SK-N-SH (cell line): ENCODE measurements around the gene CCNK. TPM values are rescaled to one million over a fixed set of nuclear protein-coding genes. Genes with fewer than 3 reads are reported as not detected.

Experiments
- CTCF ChIA-PET: fragments of 300-600, 350-600 bp; formaldehyde crosslinking; extraction: SDS; loops from one replicate; lab custom pipeline; 2021; lab: Yijun Ruan, JAX
- POLR2A ChIA-PET: fragments of 350-600 bp; sonication (Branson Sonifier 250); formaldehyde crosslinking; extraction: SDS; loops from one replicate; lab custom pipeline; 2020; ENCODE audit warnings: antibody characterized with exemption, inconsistent platforms; lab: Yijun Ruan, JAX
- DNase-seq: peaks from one replicate; pipeline ENCODE4 v3.0.0; 2012
- H2AFZ ChIP-seq: fragments of 200-600 bp; sonication (generic); 2 replicates; pipeline ENCODE4 v1.8.1; 2016; ENCODE audit warnings: antibody characterized with exemption, mild to moderate bottlenecking, low read depth
- H3F3A ChIP-seq: fragments of 200-600 bp; sonication (generic); replicated peaks from 2 replicates; pipeline ENCODE3; 2016; ENCODE audit warnings: antibody characterized with exemption, mild to moderate bottlenecking; ENCODE audit not compliant: insufficient read depth
- H3K27ac ChIP-seq, 2 experiments: fragments of 200-500 bp in 1 of 2; fragments of 200-600 bp in 1 of 2; sonication (Bioruptor generic) in 1 of 2; sonication (generic), shearing (Covaris generic) in 1 of 2; 2 replicates each; pipeline versions ENCODE4 v1.5.1 to v1.6.1; 2014 to 2016; ENCODE audit warnings: low read depth in 2 of 2, inconsistent platforms in 1 of 2, low read length in 1 of 2, mild to moderate bottlenecking in 1 of 2, mixed read lengths in 1 of 2
- H3K27me3 ChIP-seq: fragments of 200-600 bp; sonication (generic), shearing (Covaris generic); 2 replicates; pipeline ENCODE4 v1.6.1; 2016; ENCODE audit warnings: mixed run types; ENCODE audit not compliant: insufficient read depth
- H3K36me3 ChIP-seq, 2 experiments: fragments of 200-500 bp in 1 of 2; fragments of 200-600 bp in 1 of 2; sonication (Bioruptor generic) in 1 of 2; sonication (generic) in 1 of 2; replicated peaks in 1 of 2; 2 replicates each; pipeline versions ENCODE3 to v1.5.1; 2014 to 2016; ENCODE audit warnings: low read length in 1 of 2, mild to moderate bottlenecking in 1 of 2; ENCODE audit not compliant: insufficient read depth in 2 of 2, control insufficient read depth in 1 of 2
- H3K4me1 ChIP-seq, 2 experiments: fragments of 200-500 bp in 1 of 2; fragments of 200-600 bp in 1 of 2; sonication (Bioruptor generic) in 1 of 2; sonication (generic), shearing (Covaris generic) in 1 of 2; 2 replicates each; pipeline versions ENCODE4 v1.5.1 to v1.6.1; 2014 to 2016; ENCODE audit warnings: low read depth in 1 of 2, low read length in 1 of 2, mixed run types in 1 of 2; ENCODE audit not compliant: insufficient read depth in 2 of 2, control insufficient read depth in 1 of 2
- H3K4me2 ChIP-seq: fragments of 200-600 bp; sonication (generic), shearing (Covaris generic); 2 replicates; pipeline ENCODE4 v1.6.1; 2017; ENCODE audit warnings: mixed run types
- H3K4me3 ChIP-seq, 2 experiments: fragments of 200-500 bp in 1 of 2; fragments of 200-600 bp in 1 of 2; sonication (Bioruptor generic) in 1 of 2; sonication (generic), shearing (Covaris generic) in 1 of 2; 2 replicates each; pipeline versions ENCODE4 v1.5.1 to v1.8.1; 2014 to 2016; ENCODE audit warnings: low read depth in 2 of 2, inconsistent platforms in 1 of 2, low read length in 1 of 2, mild to moderate bottlenecking in 1 of 2, mixed read lengths in 1 of 2, moderate library complexity in 1 of 2
- H3K79me2 ChIP-seq: fragments of 200-600 bp; sonication (generic); 2 replicates; pipeline ENCODE4 v1.8.1; 2017; ENCODE audit warnings: mild to moderate bottlenecking; ENCODE audit not compliant: insufficient read depth
- H3K9ac ChIP-seq: fragments of 200-600 bp; sonication (generic); 2 replicates; pipeline ENCODE4 v1.6.1; 2017; ENCODE audit warnings: mixed run types
- H3K9me2 ChIP-seq: fragments of 200-600 bp; sonication (generic); 2 replicates; pipeline ENCODE4 v1.6.1; 2017; ENCODE audit warnings: mixed run types
- H3K9me3 ChIP-seq: fragments of 200-600 bp; sonication (generic); 2 replicates; pipeline ENCODE4 v1.6.1; 2017; ENCODE audit warnings: mixed run types, mild to moderate bottlenecking, moderate library complexity
- H4K20me1 ChIP-seq: fragments of 200-600 bp; sonication (generic); 2 replicates; pipeline ENCODE4 v1.6.1; 2017; ENCODE audit warnings: mild to moderate bottlenecking, mixed run types; ENCODE audit not compliant: insufficient read depth
- FOXJ3 ChIP-seq: sonication (generic); formaldehyde crosslinking; IDR thresholded peaks from 2 replicates; pipeline ENCODE4 v1.5.1; 2020; ENCODE audit warnings: mild to moderate bottlenecking, missing genetic modification reagents
- JUND ChIP-seq: IDR thresholded peaks from 2 replicates; pipeline ENCODE4 v1.4.0; 2012
- PBX3 ChIP-seq: IDR thresholded peaks from 2 replicates; pipeline ENCODE4; 2012
- REST ChIP-seq: IDR thresholded peaks from 2 replicates; pipeline ENCODE4 v1.6.1; 2012; ENCODE audit warnings: mild to moderate bottlenecking, low read depth, low read length, moderate library complexity
- RXRA ChIP-seq: IDR thresholded peaks from 2 replicates; pipeline ENCODE4 v1.4.0; 2012; ENCODE audit warnings: low read depth, mild to moderate bottlenecking, borderline replicate concordance
- TCF12 ChIP-seq: IDR thresholded peaks from 2 replicates; pipeline ENCODE4 v1.4.0; 2012
- USF1 ChIP-seq: IDR thresholded peaks from 2 replicates; pipeline ENCODE4 v1.4.0; 2012; ENCODE audit warnings: low read depth, borderline replicate concordance
- WGBS: methylation state at CpG from one replicate; pipeline ENCODE4 v1.1.6; 2017; ENCODE audit warnings: low lambda C conversion rate; 5-methylcytosine and 5-hydroxymethylcytosine counted together
- polyA plus RNA-seq, 3 experiments: library from polyadenylated mRNA; depleted of rRNA; stranded (reverse); fragments of >200 nt; gene quantifications; 2 replicates each; pipeline ENCODE4 v1.2.3, GENCODE V29; 2012

Gene CCNK
- polyA plus RNA-seq, 1 of the 3 experiments (the other 2 are of a cell fraction) = 14.6 TPM

- Histone ChIP-seq H3K79me2 (peaks cover 88% of the 10 kb centered on the region), H3K36me3 (no peaks in the 10 kb centered on the region), H3K9me2 (no peaks in the 10 kb centered on the region), H3K9me3 (no peaks in the 10 kb centered on the region), H3K27me3 (no peaks in the 10 kb centered on the region), H3F3A (peaks cover 7% of the 10 kb centered on the region), H3K9ac (no peak overlapping the region), H2AFZ (no peak overlapping the region), H4K20me1 (peaks cover 51% of the 10 kb centered on the region), H3K4me1 (peaks cover 18 to 76% of the 10 kb centered on the region in 2 experiments), H3K27ac (peak overlapping the region in 1 of 2 experiments; percentile 99; a peak in 1 of 4 replicates), H3K4me3 (no peak overlapping the region), H3K4me2 (no peak overlapping the region)
- TF ChIP-seq USF1 (no peak), PBX3 (no peak), JUND (no peak), FOXJ3 (CRISPR knock-in tag) (no peak)
- ChIA-PET CTCF (interaction anchor here (0.9 kb wide), 1 partner anchor 41 kb away, joined by 7 read pairs; no protein-coding TSS in a partner anchor), POLR2A (no interaction called here)
- no peak for DNase-seq
- WGBS = 92% methylated on average over 16 of the region's 16 CpGs
Observed at GRCh38 chr14:99559286-99559990, 78.2 kb downstream of the CCNK start.

- Histone ChIP-seq H2AFZ (no peak overlapping the region), H3K27ac (peak overlapping the region in 1 of 2 experiments; percentile 99; a peak in 2 of 4 replicates), H4K20me1 (peaks cover 51% of the 10 kb centered on the region), H3K79me2 (peaks cover 91% of the 10 kb centered on the region), H3K27me3 (no peaks in the 10 kb centered on the region), H3K4me1 (peaks cover 28 to 75% of the 10 kb centered on the region in 2 experiments), H3K4me3 (no peak overlapping the region), H3K9ac (no peak overlapping the region), H3F3A (peaks cover 9% of the 10 kb centered on the region), H3K36me3 (no peaks in the 10 kb centered on the region), H3K9me3 (no peaks in the 10 kb centered on the region), H3K9me2 (no peaks in the 10 kb centered on the region), H3K4me2 (no peak overlapping the region)
- POLR2A ChIA-PET = interaction anchor here (1.8 kb wide), 1 partner anchor 45 kb away, joined by 5 read pairs; no protein-coding TSS in a partner anchor
- CTCF ChIA-PET = interaction anchor here (0.9 to 5.2 kb wide), 3 partner anchors 30 to 43 kb away, joined by 3 to 37 read pairs (median 7); partner anchors contain the start of gene CCDC85C
- 99% methylated on average over 10 of the region's 13 CpGs for WGBS
- no peak for DNase-seq
- no peak for TF ChIP-seq RXRA
- TF ChIP-seq REST = no peak
- no peak for TF ChIP-seq TCF12
Observed at GRCh38 chr14:99560403-99560802, 79.2 kb downstream of the CCNK start.
